Mesendoderm (in vitro differentiated cells): ENCODE data around the gene ATP8A2. TPM values are rescaled to one million over a fixed set of nuclear protein-coding genes. Genes with fewer than 3 reads are reported as not detected.

Experiments
- DNase-seq: peaks from one replicate; pipeline ENCODE4 v3.0.0; 2013
- H2AK5ac ChIP-seq: 2 replicates; pipeline ENCODE4 v1.6.1; 2013; ENCODE audit warnings: low read length, inconsistent platforms
- H2BK120ac ChIP-seq: 2 replicates; pipeline ENCODE4 v1.6.1; 2013; ENCODE audit warnings: low read depth, mild to moderate bottlenecking, low read length, moderate library complexity, mixed read lengths
- H2BK15ac ChIP-seq: replicated peaks from 2 replicates; pipeline ENCODE4 v1.6.1; 2013; ENCODE audit warnings: low read depth, mild to moderate bottlenecking, moderate library complexity
- H2BK5ac ChIP-seq: 2 replicates; pipeline ENCODE4 v1.6.1; 2013; ENCODE audit warnings: low read length, inconsistent platforms
- H3K18ac ChIP-seq: 2 replicates; pipeline ENCODE4 v1.6.1; 2013; ENCODE audit warnings: mild to moderate bottlenecking, low read length, mixed read lengths
- H3K23ac ChIP-seq: one replicate; pipeline ENCODE4 v1.6.1; 2013; ENCODE audit warnings: low read length
- H3K27ac ChIP-seq: 2 replicates; pipeline ENCODE4 v1.5.1; 2013; ENCODE audit warnings: low read depth, mild to moderate bottlenecking, inconsistent platforms, low read length, moderate library complexity
- H3K27me3 ChIP-seq: 2 replicates; pipeline ENCODE4 v1.6.1; 2013; ENCODE audit warnings: low read length, control low read depth, mild to moderate bottlenecking, inconsistent platforms; ENCODE audit not compliant: insufficient read depth, poor library complexity
- H3K36me3 ChIP-seq: 2 replicates; pipeline ENCODE4 v1.6.1; 2013; ENCODE audit warnings: low read length, inconsistent platforms; ENCODE audit not compliant: control insufficient read depth, insufficient read depth
- H3K4ac ChIP-seq: one replicate; pipeline ENCODE4 v1.6.1; 2013; ENCODE audit warnings: low read depth, mild to moderate bottlenecking, low read length, moderate library complexity
- H3K4me1 ChIP-seq: 2 replicates; pipeline ENCODE4 v1.6.1; 2013; ENCODE audit warnings: low read depth, low read length, inconsistent platforms; ENCODE audit not compliant: control insufficient read depth
- H3K4me2 ChIP-seq: 2 replicates; pipeline ENCODE4 v1.6.1; 2013; ENCODE audit warnings: low read length
- H3K4me3 ChIP-seq: 2 replicates; pipeline ENCODE4 v1.5.1; 2013; ENCODE audit warnings: mild to moderate bottlenecking, low read length
- H3K56ac ChIP-seq: one replicate; pipeline ENCODE4 v1.6.1; 2013; ENCODE audit warnings: low read length
- H3K79me1 ChIP-seq: 2 replicates; pipeline ENCODE4 v1.6.1; 2013; ENCODE audit warnings: low read length, inconsistent platforms
- H3K79me2 ChIP-seq: 2 replicates; pipeline ENCODE4 v1.6.1; 2013; ENCODE audit warnings: mild to moderate bottlenecking, low read length; ENCODE audit not compliant: control insufficient read depth, insufficient read depth
- H3K9ac ChIP-seq: 2 replicates; pipeline ENCODE4 v1.6.1; 2013; ENCODE audit warnings: low read length, inconsistent platforms
- H4K5ac ChIP-seq: one replicate; pipeline ENCODE4 v1.6.1; 2013; ENCODE audit warnings: low read length
- H4K8ac ChIP-seq: one replicate; pipeline ENCODE4 v1.6.1; 2013; ENCODE audit warnings: low read depth, mild to moderate bottlenecking, control low read depth, low read length, moderate library complexity
- whole genome bisulfite sequencing: extraction: QIAGEN DNeasy Blood & Tissue Kit; methylation state at CpG from one replicate; pipeline ENCODE4 v1.1.7; 2013; ENCODE audit warnings: low lambda C conversion rate, missing lambda C conversion rate; ENCODE audit not compliant: insufficient coverage; ENCODE audit errors: extremely low coverage; 5-methylcytosine and 5-hydroxymethylcytosine counted together
- polyA plus RNA-seq, 2 experiments: library from polyadenylated mRNA; stranded (reverse); fragments of 200-250 nt; gene quantifications; one replicate each; pipeline ENCODE4 v1.2.3, GENCODE V29; 2013

The ATP8A2 gene
- 0.83 TPM for polyA plus RNA-seq (2013, experiment 1 of 2)
- polyA plus RNA-seq (2013, experiment 2 of 2): 0.88 TPM

DNA sequence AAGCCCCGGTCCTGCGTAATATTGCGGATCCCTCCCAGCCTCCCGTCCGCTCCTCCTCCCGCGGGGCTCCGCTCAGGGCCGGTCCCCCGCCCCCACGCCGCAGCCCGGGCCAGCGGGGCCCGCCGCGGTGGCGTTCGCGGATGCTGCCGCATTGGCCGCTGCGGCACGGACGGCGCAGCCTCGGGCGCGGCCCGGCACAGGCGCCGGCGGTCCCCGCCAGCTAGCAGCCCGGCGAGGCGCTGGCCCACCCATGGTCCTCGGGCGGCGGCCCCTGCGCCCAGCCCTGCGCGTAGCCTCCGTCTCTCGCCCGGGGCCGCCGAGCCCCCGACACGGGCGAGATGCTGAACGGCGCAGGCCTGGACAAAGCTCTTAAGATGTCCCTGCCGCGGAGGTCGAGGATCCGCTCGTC, at the start of gene ATP8A2:
TSS of gene ATP8A2 (plus strand) at position 100 of the 409 bp plus-strand sequence. CDS start at position 339, 239 bp downstream.
- H4K5ac ChIP-seq: no peak within 1 kb of the TSS
- no peak within 1 kb of the TSS for H3K4ac ChIP-seq
- H3K23ac ChIP-seq: peak within 1 kb of the TSS; percentile 24
- H3K9ac ChIP-seq: peak within 1 kb of the TSS; percentile 41
- H4K8ac ChIP-seq: no peak within 1 kb of the TSS
- H3K56ac ChIP-seq: peak within 1 kb of the TSS; percentile 78
- WGBS: no CpG with 5 or more reads among the region's 58 CpGs
- H2BK15ac ChIP-seq: no peak within 1 kb of the TSS
- H3K27me3 ChIP-seq: peaks cover 9% of the 10 kb centered on the region
- no peaks in the 10 kb centered on the region for H3K79me1 ChIP-seq
- no peaks in the 10 kb centered on the region for H3K79me2 ChIP-seq
- no peaks in the 10 kb centered on the region for H3K4me1 ChIP-seq
- no peak within 1 kb of the TSS for H3K27ac ChIP-seq
- no peak within 1 kb of the TSS for H2BK120ac ChIP-seq
- H3K36me3 ChIP-seq: no peaks in the 10 kb centered on the region
- no peak within 1 kb of the TSS for H2BK5ac ChIP-seq
- H3K4me3 ChIP-seq: peak within 1 kb of the TSS; percentile 29
- H2AK5ac ChIP-seq: no peak within 1 kb of the TSS
- no peak within 1 kb of the TSS for H3K18ac ChIP-seq
- DNase-seq: no peak
- peak within 1 kb of the TSS; percentile 60 for H3K4me2 ChIP-seq

DNA sequence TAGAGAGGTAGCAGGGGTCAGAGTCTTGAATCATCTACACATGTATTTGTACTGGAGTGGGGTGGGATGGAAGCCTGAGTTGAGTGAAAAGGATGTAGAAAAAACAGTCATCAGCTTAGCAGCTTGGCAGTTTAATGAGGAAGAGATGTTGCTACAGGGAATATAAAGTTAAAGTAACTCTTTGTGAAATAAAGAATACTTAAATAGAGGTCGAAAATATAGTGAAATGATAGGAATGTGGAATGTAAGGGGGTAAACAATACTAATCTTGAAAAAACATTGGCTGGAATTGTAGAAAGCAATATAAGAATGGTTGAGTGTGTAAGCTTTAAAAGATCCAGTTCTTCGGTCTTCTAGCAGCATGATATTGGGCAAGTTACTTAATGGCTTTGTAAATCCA, 47.7 kb upstream of the ATP8A2 start:
- H3K79me1 ChIP-seq: no peaks in the 10 kb centered on the region
- no peaks in the 10 kb centered on the region for H3K36me3 ChIP-seq
- H3K4ac ChIP-seq: no peak overlapping the region
- no peak overlapping the region for H3K4me3 ChIP-seq
- no peak overlapping the region for H3K4me2 ChIP-seq
- WGBS: 100% methylated on average over 1 of the region's 2 CpGs
- no peak overlapping the region for H3K18ac ChIP-seq
- H2BK120ac ChIP-seq: no peak overlapping the region
- H4K8ac ChIP-seq: no peak overlapping the region
- no peak overlapping the region for H4K5ac ChIP-seq
- H3K27me3 ChIP-seq: no peaks in the 10 kb centered on the region
- no peak overlapping the region for H2BK5ac ChIP-seq
- no peak overlapping the region for H2BK15ac ChIP-seq
- no peak overlapping the region for H3K23ac ChIP-seq
- H3K56ac ChIP-seq: no peak overlapping the region
- no peak overlapping the region for H2AK5ac ChIP-seq
- no peak for DNase-seq
- no peaks in the 10 kb centered on the region for H3K79me2 ChIP-seq
- no peaks in the 10 kb centered on the region for H3K4me1 ChIP-seq
- no peak overlapping the region for H3K27ac ChIP-seq
- H3K9ac ChIP-seq: no peak overlapping the region

DNA sequence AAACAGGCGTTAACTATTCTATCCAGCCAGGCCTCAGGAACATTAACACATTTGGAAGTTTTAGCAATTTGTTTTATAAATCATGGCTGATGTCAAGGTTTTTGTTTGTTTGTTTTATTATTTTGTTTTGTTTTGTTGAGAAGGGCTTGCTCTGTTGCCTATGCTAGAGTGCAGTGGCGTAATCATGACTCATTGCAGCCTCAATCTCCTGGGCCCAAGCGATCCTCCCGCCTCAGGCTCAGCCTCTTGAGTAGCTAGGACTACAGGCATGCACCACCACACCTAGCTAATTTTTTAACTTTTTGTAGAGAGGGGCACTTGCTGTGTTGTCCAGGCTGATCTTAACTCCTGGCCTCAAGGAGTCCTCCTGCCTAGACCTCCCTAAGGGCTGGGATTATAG, 42.1 kb upstream of the ATP8A2 start:
- peak; percentile 33 for DNase-seq
- Histone ChIP-seq H2BK120ac (no peak overlapping the region), H4K5ac (no peak overlapping the region), H3K23ac (no peak overlapping the region), H3K79me1 (no peaks in the 10 kb centered on the region), H3K27ac (no peak overlapping the region), H3K9ac (no peak overlapping the region), H3K27me3 (no peaks in the 10 kb centered on the region), H3K36me3 (peaks cover 2% of the 10 kb centered on the region), H2BK5ac (no peak overlapping the region), H4K8ac (no peak overlapping the region), H3K79me2 (no peaks in the 10 kb centered on the region), H3K4me1 (no peaks in the 10 kb centered on the region), H3K56ac (no peak overlapping the region), H3K4me2 (no peak overlapping the region), H2BK15ac (no peak overlapping the region), H3K18ac (no peak overlapping the region), H3K4ac (no peak overlapping the region), H2AK5ac (no peak overlapping the region), H3K4me3 (no peak overlapping the region)
- no CpG with 5 or more reads among the region's 4 CpGs for WGBS

DNA sequence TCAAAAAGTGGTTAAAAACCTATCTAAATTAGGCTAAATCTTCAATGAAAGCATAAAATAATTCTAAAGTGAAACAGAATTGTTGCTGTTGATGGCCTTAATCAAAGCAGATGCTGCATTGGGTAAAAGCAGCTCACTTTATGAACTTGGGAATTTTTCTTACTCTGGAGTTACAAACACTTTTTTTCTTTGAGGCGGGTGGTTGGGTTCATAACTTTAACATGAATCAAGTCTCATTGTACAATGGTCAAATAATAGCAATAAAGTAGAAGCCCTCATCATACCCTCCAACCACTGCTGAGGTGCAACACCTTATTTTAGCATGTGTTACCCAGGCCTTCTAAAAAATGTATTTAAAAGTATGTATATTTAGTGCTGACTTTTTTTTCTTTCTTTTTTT, 41.2 kb upstream of the ATP8A2 start:
- Histone ChIP-seq H3K23ac (no peak overlapping the region), H3K79me2 (no peaks in the 10 kb centered on the region), H3K4me2 (no peak overlapping the region), H2BK15ac (no peak overlapping the region), H4K5ac (no peak overlapping the region), H3K79me1 (no peaks in the 10 kb centered on the region), H2BK120ac (no peak overlapping the region), H3K27me3 (no peaks in the 10 kb centered on the region), H3K9ac (no peak overlapping the region), H3K4ac (no peak overlapping the region), H3K56ac (no peak overlapping the region), H3K4me3 (no peak overlapping the region), H2BK5ac (no peak overlapping the region), H3K4me1 (no peaks in the 10 kb centered on the region), H3K27ac (no peak overlapping the region), H3K18ac (no peak overlapping the region), H3K36me3 (peaks cover 2% of the 10 kb centered on the region), H4K8ac (no peak overlapping the region), H2AK5ac (no peak overlapping the region)
- WGBS: no CpG with 5 or more reads among the region's 1 CpG
- DNase-seq: no peak

DNA sequence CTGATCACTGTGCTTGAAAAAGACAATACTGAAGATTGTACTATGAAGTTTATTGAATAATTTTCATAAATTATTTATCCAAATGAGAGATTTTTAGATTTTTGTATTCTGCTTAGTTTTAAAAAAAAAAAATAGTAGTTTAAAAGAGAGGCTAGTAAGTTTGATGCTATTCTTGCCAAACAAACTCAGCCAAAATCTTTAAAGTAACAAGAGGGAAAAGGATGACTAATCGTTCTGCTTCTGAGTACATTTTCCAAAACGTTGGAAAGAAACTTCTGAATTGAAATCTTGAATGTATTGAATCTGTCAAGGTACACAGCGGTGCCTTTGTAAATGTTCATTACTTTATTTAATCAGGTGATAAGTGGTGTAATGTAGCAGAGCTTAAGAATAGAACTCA, 35.9 kb upstream of the ATP8A2 start:
- no peak overlapping the region for H3K9ac ChIP-seq
- H3K18ac ChIP-seq: no peak overlapping the region
- H3K4ac ChIP-seq: no peak overlapping the region
- no peaks in the 10 kb centered on the region for H3K79me1 ChIP-seq
- no peak overlapping the region for H3K23ac ChIP-seq
- no peak overlapping the region for H4K8ac ChIP-seq
- no peak overlapping the region for H2BK15ac ChIP-seq
- H3K4me3 ChIP-seq: no peak overlapping the region
- no peaks in the 10 kb centered on the region for H3K4me1 ChIP-seq
- no peak overlapping the region for H3K4me2 ChIP-seq
- no peak overlapping the region for H3K27ac ChIP-seq
- no peaks in the 10 kb centered on the region for H3K27me3 ChIP-seq
- WGBS: no CpG with 5 or more reads among the region's 3 CpGs
- H2AK5ac ChIP-seq: no peak overlapping the region
- no peaks in the 10 kb centered on the region for H3K79me2 ChIP-seq
- no peak for DNase-seq
- H2BK120ac ChIP-seq: no peak overlapping the region
- H3K36me3 ChIP-seq: peaks cover 3% of the 10 kb centered on the region
- no peak overlapping the region for H2BK5ac ChIP-seq
- H3K56ac ChIP-seq: no peak overlapping the region
- no peak overlapping the region for H4K5ac ChIP-seq

GRCh38 chr13:25345576-25345975, 26.2 kb upstream of the ATP8A2 start:
- Histone ChIP-seq H2BK5ac (no peak overlapping the region), H3K27ac (no peak overlapping the region), H3K4ac (no peak overlapping the region), H3K4me3 (no peak overlapping the region), H3K4me2 (no peak overlapping the region), H4K8ac (no peak overlapping the region), H2BK15ac (no peak overlapping the region), H3K27me3 (no peaks in the 10 kb centered on the region), H3K79me2 (no peaks in the 10 kb centered on the region), H2BK120ac (no peak overlapping the region), H4K5ac (no peak overlapping the region), H3K56ac (no peak overlapping the region), H3K4me1 (no peaks in the 10 kb centered on the region), H3K18ac (no peak overlapping the region), H3K9ac (no peak overlapping the region), H2AK5ac (no peak overlapping the region), H3K23ac (no peak overlapping the region), H3K36me3 (no peaks in the 10 kb centered on the region), H3K79me1 (no peaks in the 10 kb centered on the region)
- DNase-seq: peak; percentile 6
- WGBS: no CpG with 5 or more reads among the region's 2 CpGs
